IMR-90 (cell line): Measurements from ENCODE around the gene ULBP1.
"Not testable (repeated sequence)": the region's sequence is repeated elsewhere in the genome, so short reads cannot be mapped to it uniquely, and the experiment has no call there.

ENCODE experiments used
- FOS ChIP-seq: fragments of 150-350 bp; IDR thresholded peaks from 2 replicates; pipeline ENCODE4 v1.6.1; 2016; ENCODE audit warnings: low read depth, low read length
- MAZ ChIP-seq: IDR thresholded peaks from 2 replicates; pipeline ENCODE4 v1.6.1; 2012; ENCODE audit warnings: low read depth, mild to moderate bottlenecking, low read length, improper control_type of control experiment, moderate library complexity, borderline replicate concordance
- MXI1 ChIP-seq: IDR thresholded peaks from 2 replicates; pipeline ENCODE4 v1.6.1; 2012; ENCODE audit warnings: low read depth, mild to moderate bottlenecking, low read length, moderate library complexity, borderline replicate concordance
- POLR2A ChIP-seq: IDR thresholded peaks from 2 replicates; pipeline ENCODE4 v1.6.1; 2012; ENCODE audit warnings: mild to moderate bottlenecking, low read depth, low read length
- RAD21 ChIP-seq: IDR thresholded peaks from 2 replicates; pipeline ENCODE4 v1.6.1; 2012; ENCODE audit warnings: low read length, improper control_type of control experiment
- RCOR1 ChIP-seq: IDR thresholded peaks from 2 replicates; pipeline ENCODE4 v1.6.1; 2012; ENCODE audit warnings: mild to moderate bottlenecking, low read length, improper control_type of control experiment; ENCODE audit not compliant: insufficient replicate concordance
- SMC3 ChIP-seq: fragments of 150-350 bp; IDR thresholded peaks from 2 replicates; pipeline ENCODE4 v1.6.1; 2016; ENCODE audit warnings: low read depth, mild to moderate bottlenecking, antibody characterized with exemption, low read length, moderate library complexity
- TF ChIP-seq, protein P1 (sequence below): conservative IDR thresholded peaks from 2 replicates; pipeline ENCODE4 v1.5.1; 2012; ENCODE audit warnings: mild to moderate bottlenecking, low read depth, low read length, improper control_type of control experiment

DNA sequence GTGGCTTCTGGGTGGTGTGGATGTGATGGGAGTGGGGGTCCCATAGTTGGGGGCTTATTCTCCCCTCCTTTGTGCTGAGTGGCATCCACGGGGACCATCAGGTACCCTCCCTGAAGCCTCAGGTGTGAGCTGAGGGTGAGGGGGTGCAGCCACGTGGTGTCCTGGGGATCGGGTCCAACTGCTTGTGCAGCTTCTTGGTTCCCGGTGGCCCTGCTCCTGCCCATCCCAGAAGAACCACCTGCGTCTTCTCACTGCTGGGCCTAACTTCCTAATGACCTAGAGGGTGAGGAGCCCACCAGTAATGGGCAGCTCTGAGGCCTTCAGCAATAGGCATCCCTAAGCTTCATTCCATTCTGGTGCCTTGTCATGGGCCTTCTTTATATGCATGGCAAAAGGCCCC is 20.4 kb upstream of the ULBP1 start:
- TF ChIP-seq RCOR1, RAD21, POLR2A, MAZ, FOS, MXI1, SMC3: not testable (repeated sequence)
- TF ChIP-seq, protein P1, sequence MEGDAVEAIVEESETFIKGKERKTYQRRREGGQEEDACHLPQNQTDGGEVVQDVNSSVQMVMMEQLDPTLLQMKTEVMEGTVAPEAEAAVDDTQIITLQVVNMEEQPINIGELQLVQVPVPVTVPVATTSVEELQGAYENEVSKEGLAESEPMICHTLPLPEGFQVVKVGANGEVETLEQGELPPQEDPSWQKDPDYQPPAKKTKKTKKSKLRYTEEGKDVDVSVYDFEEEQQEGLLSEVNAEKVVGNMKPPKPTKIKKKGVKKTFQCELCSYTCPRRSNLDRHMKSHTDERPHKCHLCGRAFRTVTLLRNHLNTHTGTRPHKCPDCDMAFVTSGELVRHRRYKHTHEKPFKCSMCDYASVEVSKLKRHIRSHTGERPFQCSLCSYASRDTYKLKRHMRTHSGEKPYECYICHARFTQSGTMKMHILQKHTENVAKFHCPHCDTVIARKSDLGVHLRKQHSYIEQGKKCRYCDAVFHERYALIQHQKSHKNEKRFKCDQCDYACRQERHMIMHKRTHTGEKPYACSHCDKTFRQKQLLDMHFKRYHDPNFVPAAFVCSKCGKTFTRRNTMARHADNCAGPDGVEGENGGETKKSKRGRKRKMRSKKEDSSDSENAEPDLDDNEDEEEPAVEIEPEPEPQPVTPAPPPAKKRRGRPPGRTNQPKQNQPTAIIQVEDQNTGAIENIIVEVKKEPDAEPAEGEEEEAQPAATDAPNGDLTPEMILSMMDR = not testable (repeated sequence)
